Retina (tissue), 1 donor: ENCODE data around the gene RNF20.
"Not testable (repeated sequence)": the region's sequence is repeated elsewhere in the genome, so short reads cannot be mapped to it uniquely, and the experiment has no call there.

Source experiments
- DNase-seq: peaks from one replicate; pipeline ENCODE4 v3.0.0-alpha.2; 2016

RNF20 gene, protein sequence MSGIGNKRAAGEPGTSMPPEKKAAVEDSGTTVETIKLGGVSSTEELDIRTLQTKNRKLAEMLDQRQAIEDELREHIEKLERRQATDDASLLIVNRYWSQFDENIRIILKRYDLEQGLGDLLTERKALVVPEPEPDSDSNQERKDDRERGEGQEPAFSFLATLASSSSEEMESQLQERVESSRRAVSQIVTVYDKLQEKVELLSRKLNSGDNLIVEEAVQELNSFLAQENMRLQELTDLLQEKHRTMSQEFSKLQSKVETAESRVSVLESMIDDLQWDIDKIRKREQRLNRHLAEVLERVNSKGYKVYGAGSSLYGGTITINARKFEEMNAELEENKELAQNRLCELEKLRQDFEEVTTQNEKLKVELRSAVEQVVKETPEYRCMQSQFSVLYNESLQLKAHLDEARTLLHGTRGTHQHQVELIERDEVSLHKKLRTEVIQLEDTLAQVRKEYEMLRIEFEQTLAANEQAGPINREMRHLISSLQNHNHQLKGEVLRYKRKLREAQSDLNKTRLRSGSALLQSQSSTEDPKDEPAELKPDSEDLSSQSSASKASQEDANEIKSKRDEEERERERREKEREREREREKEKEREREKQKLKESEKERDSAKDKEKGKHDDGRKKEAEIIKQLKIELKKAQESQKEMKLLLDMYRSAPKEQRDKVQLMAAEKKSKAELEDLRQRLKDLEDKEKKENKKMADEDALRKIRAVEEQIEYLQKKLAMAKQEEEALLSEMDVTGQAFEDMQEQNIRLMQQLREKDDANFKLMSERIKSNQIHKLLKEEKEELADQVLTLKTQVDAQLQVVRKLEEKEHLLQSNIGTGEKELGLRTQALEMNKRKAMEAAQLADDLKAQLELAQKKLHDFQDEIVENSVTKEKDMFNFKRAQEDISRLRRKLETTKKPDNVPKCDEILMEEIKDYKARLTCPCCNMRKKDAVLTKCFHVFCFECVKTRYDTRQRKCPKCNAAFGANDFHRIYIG

GRCh38 chr9:101533334-101534204 lies at the start of gene RNF20:
RNF20 (plus strand) TSS chr9:101533853; CDS start chr9:101535424, 1,571 bp downstream.
- DNase-seq, result peak; percentile 100

GRCh38 chr9:101484046-101484445 lies 49.6 kb upstream of the RNF20 start:
- no peak for DNase-seq

- peak; percentile 93 for DNase-seq
Observed at GRCh38 chr9:101485924-101486692, 47.5 kb upstream of the RNF20 start.

DNA sequence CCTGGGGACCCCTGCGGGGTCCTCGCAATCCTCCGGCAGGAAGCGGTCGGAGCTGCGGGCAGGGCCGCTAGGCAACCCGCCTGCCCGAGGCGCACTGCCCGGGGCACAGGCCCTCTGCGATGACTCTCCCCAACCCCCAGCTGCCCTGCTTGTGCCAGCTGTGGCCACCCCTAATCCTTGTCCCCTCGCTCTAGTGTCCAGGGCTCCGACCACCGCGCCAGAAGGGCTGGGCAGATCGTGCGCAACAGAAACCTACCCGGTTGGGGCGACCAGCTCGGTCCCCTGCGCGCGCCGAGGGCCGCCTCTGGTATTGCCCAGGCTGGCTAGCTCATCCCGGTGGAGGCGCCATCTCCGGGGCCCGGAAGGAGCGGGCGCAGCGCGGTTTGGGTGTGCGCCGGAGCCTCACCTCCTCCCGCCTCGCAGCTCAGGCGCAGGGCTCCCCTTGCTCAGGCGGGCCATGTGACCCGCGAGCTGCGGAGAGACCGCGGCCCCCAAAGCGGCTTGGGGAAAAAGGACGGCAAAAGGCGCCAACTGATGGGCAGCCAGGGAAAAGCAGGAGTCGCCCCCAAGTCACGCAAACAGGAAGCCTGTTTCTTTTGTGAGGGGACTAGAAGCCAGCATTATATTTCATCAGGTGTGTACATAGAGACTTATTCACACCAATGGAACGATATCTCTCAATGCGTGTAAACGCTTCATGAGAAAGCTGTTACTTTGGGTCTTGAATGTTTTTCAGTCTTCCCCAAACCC lies 46.8 kb upstream of the RNF20 start:
- peak; percentile 94 for DNase-seq

DNA sequence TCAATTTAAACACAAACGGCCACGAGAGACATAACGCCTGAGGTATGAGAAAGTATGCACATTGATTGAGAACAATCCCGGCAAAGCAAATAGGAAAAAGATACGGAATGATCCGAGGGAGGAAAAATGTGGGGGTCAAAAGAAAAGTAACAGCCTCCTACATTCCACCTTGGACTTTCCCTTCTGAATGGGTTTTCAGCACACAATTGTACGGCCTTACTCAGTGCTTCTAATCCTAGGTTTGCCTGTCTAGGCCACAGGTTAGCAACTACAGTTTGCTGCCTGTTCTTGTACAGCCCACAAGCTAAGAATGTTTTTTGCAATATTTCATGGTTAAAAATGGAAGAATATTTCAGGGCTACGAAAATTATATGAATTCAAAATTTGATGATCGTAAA lies 46.2 kb upstream of the RNF20 start:
- DNase-seq, result no peak

DNA sequence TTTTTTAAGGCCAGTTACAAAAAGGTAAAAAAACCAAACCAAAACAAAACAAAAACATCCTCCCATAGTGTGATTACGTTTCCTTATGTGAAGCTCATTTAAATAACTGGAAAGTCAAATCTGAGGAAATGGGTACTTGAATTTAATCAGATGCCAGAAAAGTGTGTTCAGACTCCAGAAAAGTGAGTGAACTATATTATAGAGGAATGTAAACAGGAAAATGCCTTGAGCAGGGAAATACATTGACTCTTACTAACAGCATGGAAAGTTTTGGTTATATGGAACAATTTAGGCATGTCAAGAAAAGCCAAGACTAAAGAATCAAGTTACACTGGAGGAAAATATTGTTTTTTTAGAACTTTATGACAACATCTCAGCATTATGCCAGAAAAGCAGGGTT lies 37.8 kb upstream of the RNF20 start:
- no peak for DNase-seq

GRCh38 chr9:101498323-101498722 lies 35.3 kb upstream of the RNF20 start:
- DNase-seq, result no peak

- DNase-seq, result no peak
Observed at GRCh38 chr9:101504188-101504587, 29.5 kb upstream of the RNF20 start.

DNA sequence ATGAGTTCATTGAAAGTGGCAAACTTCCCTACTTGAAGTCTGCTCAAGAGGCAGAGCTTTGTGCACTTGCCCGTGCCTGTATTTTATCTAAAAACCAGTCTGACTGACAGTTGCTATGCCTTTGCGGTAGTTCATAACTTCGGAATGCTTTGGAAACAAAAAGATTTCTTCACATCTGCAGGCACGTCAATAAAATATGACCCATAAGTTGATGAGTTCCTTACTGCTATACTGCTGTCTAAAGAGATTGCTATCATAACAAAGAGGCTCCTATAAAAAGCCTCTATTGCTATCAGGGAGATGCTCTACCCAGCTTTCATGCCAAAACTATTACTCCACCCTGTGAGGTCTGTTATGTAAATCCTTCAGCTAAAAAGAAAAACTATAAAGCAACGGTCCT lies 25.4 kb upstream of the RNF20 start:
- no peak for DNase-seq

- DNase-seq, result no peak
Observed at GRCh38 chr9:101509572-101509971, 24.1 kb upstream of the RNF20 start.

DNA sequence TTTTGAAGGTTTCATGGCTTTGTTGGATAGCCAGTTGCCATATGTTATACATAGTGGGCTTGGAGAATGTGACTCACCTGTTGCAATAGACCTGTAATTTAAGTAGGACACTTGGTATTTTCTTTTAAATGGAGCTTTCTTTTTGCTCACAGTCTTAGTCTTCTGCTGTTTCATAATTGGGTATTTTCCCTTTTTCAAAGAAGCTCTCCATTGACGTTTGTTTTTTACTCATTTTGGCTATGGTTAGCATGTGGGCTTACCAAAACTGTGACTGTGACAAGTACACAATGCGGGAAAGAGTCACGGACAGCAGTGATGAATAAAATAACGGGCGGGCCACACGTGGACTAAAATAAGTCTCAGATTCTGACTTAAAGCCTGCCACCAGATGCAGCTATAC lies 23.2 kb upstream of the RNF20 start:
- no peak for DNase-seq

- no peak for DNase-seq
Observed at GRCh38 chr9:101511009-101511408, 22.6 kb upstream of the RNF20 start.

DNA sequence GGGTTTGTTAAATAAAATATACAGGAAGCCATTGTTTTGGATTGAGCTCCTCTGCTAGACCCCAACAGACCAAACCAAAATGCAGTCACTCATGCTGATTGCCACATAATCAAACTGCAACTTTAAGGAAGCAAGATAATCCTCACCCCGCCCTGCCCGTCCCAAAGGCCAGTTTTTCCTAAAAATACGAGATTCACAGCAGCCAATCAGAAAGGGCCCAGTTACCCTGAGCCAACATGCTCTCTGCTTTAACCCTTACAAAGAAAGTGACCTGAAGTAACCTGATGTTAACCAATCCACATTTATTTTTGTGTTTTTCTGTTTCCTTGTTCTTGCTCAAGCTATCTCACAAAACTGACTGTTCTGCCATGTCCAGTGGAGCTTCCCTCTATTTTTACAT lies 21.5 kb upstream of the RNF20 start:
- DNase-seq, result no peak

- DNase-seq, result no peak
Observed at GRCh38 chr9:101513351-101513750, 20.3 kb upstream of the RNF20 start.

DNA sequence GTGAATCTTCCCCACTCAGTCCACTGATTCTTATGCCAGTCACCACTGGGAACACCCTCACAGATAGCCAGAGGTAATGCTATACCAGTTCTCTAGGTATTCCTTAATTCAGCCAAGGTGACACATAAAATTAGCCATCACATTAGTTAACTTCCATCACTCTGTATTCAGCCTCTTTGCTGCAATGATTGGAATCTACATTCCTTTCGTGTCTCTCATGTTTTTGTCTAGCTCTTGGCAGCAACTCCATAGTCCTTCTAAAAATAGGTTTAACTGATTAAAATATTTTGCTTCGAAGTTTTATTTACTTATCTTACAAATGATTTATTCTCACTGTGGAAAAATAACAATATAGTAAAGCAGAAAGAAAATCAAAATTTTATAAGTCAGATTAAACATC lies 19.6 kb upstream of the RNF20 start:
- no peak for DNase-seq

- DNase-seq, result no peak
Observed at GRCh38 chr9:101516655-101517054, 17.0 kb upstream of the RNF20 start.

- not testable (repeated sequence) for DNase-seq
Observed at GRCh38 chr9:101518489-101518888, 15.2 kb upstream of the RNF20 start.

DNA sequence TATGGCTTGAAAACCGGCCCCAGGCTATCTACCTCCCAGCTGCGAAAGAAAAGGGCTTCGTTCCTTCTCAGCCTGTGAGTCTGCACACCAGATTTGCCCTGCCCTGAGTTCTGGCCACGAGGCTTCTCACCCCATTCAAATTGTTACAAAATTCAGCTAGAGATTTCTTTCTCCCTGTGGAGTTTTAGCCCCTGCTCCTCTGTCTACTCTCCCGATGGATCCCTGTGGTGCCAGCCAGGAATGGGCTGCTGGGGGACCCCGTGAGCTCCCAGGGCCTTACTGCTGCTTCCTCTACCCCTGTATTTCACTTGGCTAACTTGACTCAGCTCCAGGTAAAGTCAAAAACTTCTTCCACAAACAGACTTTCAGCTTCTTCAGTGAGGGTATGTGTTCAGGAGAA lies 9.3 kb upstream of the RNF20 start:
- DNase-seq, result no peak

- no peak for DNase-seq
Observed at GRCh38 chr9:101527066-101527465, 6.6 kb upstream of the RNF20 start.

DNA sequence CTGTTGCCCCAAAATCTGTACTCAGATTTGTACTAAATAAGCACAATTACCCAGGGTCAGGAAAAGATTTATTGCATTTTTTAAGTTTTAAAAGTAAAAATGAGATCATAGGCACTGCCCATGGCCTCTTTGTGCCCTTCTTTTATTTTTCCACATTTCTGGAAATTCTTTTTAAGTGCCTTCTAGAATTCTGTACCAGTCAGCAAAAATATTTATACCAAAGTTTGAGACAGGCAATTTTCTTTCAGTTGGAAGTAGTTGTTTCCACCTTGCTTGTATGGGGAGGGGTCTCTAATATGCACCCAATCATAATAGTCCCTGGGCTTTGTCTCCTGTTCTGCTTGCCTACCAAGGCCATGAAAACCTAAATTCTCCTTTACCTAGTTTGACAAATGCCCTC lies 5.6 kb upstream of the RNF20 start:
- no peak for DNase-seq

DNA sequence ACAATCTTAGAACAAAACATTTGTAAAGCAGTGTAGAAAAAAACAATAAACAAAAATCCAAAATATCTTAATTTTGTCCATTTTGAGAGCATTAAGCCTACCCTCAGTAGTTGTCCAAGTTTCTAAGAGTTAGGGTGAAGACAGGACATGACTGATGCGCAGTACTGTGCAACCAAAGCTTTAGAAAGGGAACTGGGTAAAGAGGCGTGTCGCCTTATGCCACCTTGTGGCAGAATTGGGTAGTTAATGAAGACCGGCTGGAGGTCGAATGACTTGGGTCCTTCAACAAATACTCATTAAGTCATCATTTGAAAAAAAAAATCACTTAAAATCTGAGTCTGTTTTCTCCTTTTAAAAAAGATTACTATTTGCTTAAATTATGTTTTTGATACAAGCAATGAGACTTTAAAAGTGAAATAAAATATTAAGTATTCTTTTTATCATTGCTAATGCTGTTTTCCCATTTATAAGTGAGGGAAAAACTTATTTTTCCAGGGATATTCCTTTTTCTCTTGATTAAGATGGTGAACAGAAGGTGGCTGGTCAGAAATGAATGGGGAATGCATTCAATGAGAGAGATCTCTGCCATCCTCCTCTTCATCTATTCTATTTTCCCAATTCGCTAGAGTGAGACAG lies 3.5 kb upstream of the RNF20 start:
- DNase-seq, result peak; percentile 75
